ENCODE measurements around the gene NUSAP1.
"Not testable (repeated sequence)": the region's sequence is repeated elsewhere in the genome, so short reads cannot be mapped to it uniquely, and the experiment has no call there.

The NUSAP1 gene

DNA sequence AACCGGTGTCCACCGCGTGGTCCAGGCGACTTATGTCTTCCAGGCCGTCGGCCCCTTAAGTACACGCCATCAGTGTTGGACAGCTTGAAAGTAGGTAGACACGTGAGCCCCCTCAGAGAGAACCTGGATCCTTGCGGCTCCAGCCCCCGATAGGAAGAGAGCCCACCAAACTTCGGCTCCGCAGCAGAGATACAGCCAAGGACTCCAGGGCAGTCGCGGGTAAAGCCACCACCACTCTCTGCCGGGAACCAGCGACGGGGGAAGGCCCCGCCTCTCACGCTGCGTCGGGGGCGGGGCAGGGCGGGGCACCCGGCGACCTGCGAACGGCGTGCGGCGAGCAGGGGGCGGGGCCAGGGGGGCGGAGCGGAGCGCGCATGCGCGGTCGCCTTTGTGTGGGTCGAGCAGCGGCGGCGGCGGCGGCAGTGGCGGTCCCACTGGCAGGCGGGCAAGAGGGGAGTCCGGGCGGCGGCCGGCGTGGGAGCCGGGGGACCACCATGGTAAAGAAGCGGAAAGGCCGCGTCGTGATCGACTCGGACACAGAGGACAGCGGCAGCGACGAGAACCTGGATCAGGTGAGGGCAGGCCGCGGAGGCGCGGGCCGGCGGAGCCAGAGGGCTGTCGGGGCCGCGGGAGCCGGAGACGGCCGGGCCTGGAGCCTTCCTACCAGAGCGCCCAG lies 84.2 kb downstream of the NUSAP1 start, which contains the start of gene RTF1:
TSS of gene RTF1 (plus strand) at position 354 of the 676 bp plus-strand sequence. CDS start at position 375, 21 bp downstream.
- peak; percentile 82 for DNase-seq

DNA sequence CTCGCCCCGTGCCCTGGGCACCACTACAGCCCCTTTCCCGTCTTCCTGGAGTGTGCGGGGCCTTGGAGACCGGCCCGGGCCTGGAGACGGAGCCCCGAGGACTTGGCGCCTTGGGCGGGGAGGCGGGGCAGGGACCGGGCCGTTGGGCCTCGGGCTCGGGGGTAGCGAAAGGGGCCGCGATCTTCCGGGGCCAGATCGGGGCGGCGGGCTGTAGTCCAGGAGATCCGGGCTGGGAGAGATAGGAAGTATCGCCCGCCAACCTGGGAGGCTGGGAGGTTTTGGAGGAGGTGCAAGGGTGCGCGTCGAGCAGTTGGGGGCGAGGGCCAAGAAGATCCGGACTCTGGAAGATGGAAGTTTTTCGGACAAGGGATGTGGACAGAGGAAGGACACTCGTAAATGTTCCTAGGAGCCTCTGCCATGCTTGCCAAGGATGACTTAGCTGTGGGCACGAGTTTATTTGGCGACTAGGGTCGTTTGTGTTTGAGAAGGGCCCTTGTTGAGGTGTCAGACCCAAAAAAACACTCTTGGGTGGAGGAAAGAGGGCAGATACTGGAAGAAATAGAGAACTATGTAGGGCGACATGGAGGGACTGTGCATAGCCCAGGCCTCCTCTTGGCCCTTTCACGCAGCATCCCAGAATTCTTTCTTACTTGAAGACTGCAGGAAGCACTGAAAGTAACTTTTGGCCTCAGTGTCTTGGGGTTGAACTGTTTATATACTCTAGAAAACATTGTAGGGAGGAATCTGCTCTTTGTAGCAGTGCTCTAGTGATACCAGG lies 84.9 kb downstream of the NUSAP1 start:
- no peak for DNase-seq

DNA sequence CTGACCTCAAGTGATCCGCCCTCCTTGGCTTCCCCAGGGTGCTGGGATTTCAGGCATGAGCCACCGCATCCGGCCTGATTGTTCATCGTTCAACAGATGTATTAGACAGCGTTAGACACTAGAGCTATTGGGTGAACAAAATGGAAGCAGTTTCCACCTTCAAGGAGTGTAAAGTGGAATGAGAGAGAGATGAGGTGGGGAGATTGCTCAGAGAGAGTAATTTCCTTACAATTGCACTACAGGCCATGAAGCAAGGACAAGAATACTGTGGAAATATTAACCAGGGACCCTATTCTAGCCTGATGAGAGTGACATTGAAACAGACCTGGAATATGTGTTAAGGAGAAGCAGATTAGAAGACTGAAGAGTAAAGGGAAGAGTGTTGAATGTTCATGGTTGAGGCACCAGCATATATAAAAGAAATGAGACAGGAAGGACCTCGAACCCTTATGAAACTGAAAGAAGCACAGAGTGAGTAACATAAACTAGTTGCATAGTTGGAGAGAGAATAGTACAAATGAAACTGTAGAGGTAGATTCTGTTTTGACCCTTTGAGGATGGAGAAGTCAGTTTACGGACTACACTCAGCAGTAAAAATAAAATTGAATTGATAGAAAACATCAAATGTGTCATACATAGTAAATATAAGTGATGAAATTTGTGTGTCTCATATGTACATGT lies 91.4 kb downstream of the NUSAP1 start:
- DNase-seq: no peak

DNA sequence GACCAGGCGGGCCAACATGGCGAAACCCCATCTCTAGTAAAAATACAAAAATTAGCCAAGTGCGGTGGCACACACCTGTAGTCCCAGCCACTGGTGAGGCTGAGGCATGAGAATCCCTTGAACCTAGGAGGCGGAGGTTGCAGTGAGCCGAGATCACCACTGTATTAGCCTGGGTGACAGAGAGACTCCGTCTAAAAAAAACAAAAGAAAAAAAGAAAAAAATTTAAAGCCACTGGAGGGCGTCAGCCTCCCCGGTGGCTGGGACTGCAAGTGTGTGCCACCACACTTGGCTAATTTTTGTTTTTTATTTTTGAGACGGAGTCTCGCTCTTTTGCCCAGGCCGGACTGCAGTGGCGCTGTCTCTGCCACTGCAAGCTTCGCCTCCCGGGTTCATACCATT lies 92.1 kb downstream of the NUSAP1 start:
- DNase-seq: no peak

DNA sequence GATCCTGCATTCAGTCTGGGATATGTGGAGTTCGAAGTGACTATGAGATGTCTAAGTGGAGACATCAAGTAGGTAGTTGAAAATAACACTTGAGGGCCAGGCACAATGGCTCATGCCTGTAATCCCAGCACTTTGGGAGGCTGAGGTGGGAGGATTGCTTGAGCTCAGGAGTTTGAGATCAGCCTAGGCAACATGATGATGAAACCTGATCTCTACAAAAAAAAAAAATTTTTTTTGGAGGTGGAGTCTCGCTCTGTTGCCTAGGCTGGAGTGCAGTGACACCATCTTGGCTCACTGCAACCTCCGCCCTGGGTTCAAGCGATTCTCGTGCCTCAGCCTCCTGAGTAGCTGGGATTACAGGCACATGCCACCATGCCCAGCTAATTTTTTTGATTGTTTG lies 93.2 kb downstream of the NUSAP1 start:
- not testable (repeated sequence) for DNase-seq

DNA sequence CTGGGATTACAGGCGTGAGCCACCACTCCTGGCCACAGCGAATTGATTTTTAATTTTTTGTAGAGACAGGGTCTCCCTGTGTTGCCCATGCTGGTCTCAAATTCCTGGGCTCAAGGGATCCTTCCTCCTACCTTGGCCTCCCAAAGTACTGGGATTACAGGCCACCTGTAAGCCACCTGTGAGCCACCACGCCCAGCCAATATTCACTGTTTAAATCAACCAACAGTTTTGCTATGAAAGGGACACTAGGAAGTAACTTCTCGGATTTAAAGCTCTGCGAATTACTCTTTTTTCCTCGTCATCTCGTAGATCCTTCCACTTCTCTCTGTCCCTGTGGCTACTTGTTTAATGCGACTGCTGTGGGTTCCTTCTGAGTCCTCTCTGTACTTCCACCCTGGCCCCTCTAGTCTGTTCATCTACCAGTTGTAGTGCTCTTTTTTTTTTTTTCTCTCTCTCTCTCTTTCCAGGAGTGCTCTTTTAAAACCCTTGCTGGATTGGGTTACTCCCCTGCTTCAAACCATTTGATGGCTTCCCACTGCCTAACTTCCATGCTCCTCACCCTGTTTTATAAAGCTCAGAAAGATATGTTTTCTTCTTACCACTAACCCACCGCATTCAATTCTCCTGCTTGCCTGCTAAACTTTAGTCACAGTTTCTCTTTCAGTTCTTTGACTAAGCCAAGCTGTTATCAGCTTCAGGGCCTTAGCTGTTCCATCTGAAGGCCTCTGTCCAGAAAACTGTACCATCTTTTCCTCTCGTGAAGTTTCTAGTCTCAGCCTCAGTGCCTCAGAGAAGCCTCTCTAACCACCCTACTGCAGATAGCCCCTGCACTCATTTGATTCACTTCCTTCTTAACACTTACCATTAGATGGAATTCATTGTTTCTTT lies 96.6 kb downstream of the NUSAP1 start:
- no peak for DNase-seq
